Adrenal gland (tissue), 5 donors: Measurements from ENCODE around the gene TWNK.

ENCODE experiments used
- CTCF ChIP-seq, 6 experiments: fragments of 450-650 bp in 4 of 6; fragments of 200-600 bp in 2 of 6; sonication (generic) in 1 of 6; IDR thresholded peaks; 1 replicate in 5 of 6; 2 replicates in 1 of 6; pipeline versions ENCODE4 v1.5.1 to v1.8.0; 2016 to 2021; ENCODE audit warnings: antibody characterized with exemption in 6 of 6, mild to moderate bottlenecking in 2 of 6, moderate library complexity in 1 of 6
- POLR2A ChIP-seq, 2 donors: fragments of 450-650 bp; IDR thresholded peaks; one replicate each; pipeline ENCODE4 v1.6.1; 2017; ENCODE audit warnings: antibody characterized with exemption in 2 of 2, mild to moderate bottlenecking in 2 of 2, moderate library complexity in 1 of 2
- donor health status: DM: no; HTN: no; CAD: no.

DNA sequence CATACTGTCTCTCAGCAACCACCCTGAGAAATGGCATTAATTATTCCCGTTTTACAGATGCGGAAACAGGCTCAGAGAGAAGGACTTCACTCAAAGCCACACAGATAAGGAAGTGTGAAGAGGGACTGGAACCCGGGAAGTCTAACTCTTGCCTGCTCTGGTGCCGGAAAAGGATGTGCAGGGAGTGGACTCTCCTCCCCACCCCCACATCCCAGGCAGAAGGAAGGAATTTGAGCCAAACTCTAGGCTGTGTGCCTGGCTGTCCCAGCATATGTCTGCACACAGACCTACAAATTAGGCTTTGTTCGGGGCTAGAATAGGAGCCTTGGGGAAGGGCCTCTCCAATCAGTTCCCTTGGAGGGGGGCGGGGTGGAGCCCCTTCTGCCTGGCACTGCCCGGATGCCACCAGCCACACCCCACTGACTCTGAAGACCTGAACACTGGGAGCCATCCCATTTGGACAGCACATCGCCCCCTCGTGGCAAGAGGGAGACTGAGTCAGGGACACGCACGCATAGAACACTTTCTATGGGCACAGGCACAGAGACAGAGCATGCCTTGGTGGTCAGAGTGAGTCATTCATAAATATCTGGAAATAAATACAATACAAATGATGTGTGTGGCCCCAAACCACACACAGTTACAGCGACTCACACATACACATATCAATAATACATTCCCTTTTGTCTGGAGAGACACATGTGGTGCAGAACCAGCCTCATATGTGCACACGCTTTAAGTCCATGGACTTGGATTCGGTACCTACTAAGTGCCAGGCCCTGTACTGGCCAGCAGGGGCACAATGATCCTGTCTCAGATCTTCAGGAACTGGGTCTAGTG, 25.4 kb downstream of the TWNK start:
- TF ChIP-seq POLR2A (IDR thresholded peaks at IDR 0.05): no peak
- peak; percentile 79 to 99 (median 92) for TF ChIP-seq CTCF (IDR thresholded peaks at IDR 0.05)
